Stimulated activated CD4-positive, alpha-beta T cell treated with anti-CD3 and anti-CD28 coated beads, Interleukin-12 subunit alpha, Interleukin-12 subunit beta, amount 100 ng/mL, for 48 hours (primary cell): Measurements from ENCODE around the gene IWS1.
"Not testable (repeated sequence)": the region's sequence is repeated elsewhere in the genome, so short reads cannot be mapped to it uniquely, and the experiment has no call there.

ENCODE experiments used
- DNase-seq, 3 donors: peaks; one replicate each; pipeline ENCODE4 v3.0.0-alpha.2; 2020; ENCODE audit warnings: low read depth in 2 of 3, low spot score in 1 of 3

IWS1 gene

DNA sequence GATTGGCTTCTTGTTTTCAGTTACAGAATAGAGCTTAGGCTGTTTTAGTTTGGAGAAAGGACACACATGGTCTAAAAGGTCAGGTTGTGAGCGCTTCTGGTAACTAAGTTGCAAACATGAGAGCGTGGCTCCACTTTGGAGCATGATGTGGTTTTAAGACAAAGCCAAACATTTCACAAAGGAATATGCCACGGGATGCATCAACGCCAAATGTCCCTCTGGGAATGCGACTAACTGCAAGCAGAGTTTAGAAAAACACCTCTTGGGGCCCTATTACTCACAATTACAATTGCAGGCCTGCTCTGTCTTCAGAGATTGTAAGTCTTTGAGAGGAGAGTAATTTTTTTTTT, 34.6 kb upstream of the IWS1 start:
- DNase-seq, result no peak

DNA sequence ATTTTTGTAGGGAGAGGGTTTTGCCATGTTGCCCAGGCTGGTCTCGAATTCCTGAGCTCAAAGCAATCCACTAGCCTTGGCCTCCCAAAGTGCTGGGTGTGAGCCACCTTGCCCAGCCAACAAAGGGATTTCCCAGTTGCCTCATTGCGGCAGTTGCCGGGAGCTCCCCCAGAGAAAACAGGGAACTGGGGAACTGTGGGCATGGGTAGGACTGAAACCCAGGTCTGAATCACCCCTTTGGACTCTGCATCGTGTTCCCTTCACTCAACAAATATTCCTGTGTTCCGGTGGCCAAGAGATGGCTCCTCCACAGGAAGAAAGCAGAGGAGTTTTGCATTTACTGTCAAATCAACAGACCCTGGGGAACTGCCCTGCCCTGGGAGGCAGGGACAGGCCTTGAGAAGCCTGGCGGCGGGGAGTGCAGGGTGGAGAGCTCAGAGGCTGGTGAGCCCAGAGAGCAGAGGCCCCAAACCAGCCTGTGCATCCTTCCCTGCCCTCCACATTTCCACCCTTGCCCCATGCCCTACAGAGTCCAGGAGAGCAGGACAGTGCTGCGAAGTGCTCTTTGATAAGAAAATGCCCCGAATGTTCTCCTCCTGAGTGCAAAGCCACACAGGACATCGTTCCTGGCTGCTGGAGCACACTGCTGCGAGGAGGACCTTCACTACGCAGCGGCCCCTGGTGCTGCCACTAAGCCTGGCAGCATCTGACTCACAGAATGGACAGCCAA, 34.1 kb upstream of the IWS1 start:
- no peak for DNase-seq

GRCh38 chr2:127559454-127559853, 33.2 kb upstream of the IWS1 start:
- no peak for DNase-seq

GRCh38 chr2:127558911-127559310, 32.6 kb upstream of the IWS1 start:
- no peak for DNase-seq

DNA sequence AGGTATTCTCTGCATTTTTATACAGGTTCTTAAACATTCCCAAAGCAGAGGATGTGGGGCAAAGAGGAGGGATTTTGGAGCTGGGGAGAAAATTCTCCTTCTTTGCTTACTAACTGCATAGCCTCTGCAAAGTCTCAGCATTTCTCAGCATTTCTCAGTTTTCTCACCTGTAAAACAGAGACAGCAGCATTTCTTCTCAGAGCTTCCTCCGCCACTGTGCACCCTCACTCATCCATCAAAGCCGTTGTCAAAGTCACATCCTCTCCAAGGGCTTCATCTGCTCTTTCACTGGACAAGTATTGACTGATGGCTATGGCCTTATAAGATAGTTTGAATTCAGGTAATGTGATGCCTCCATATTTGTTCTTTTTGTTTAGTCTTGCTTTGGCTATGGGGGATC, 26.6 kb upstream of the IWS1 start:
- no peak for DNase-seq

GRCh38 chr2:127552336-127552735, 26.0 kb upstream of the IWS1 start:
- DNase-seq, result no peak

DNA sequence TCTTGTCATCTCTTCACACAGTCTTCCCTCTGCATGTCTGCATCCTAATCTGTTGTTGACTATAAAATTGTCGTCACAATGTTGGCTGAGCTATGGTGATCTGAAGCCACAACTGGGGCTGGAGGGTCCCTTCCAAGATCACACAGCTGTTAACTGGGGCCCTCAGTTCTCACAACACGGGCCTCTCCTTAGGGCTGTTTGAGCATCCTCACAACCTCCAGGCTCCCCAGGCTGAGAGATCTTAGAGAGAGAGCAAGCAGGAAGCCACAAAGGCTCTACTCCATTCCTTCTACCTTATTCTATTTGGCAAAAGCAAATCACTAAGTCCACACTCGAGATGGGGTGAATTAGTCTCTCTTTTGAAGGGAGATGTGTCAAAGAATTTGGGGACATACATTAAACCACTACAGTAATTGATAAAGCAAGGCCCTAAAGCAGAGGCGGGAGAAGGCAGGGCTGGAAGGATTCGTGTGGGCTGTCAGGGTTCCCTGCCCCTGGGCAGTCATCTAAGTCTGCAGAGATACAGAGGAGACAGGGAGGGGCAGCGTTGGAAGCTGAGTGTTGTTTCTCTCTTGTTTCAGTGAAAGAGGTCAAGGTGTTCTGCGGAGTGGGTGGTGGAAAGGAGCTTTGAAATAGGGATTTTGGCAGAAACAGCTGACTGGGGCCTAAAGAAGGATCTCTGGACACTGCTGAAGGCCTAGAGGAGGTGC, 25.1 kb upstream of the IWS1 start:
- DNase-seq, result no peak

- DNase-seq, result no peak
Observed at GRCh38 chr2:127546797-127547196, 20.5 kb upstream of the IWS1 start.

GRCh38 chr2:127545796-127546195, 19.5 kb upstream of the IWS1 start:
- DNase-seq, result no peak

DNA sequence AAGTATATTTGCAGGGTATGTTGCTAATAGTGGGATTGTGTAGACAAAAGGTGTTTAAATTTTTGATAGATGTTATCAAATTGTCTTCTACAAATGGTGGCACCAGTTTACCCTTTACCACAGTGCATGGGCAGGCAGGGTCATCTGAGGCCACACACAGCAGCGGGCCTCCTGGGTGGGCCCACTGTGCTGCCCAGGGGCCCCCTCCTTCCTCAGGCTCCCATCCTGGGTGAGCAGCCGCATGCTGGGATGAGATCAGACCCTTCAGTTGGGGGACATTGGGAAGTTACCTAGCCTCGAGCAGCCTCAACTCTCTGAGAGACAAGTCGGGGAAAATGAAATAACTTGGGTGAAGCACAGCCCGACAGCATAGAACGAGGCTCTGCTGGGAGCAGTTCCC, 18.9 kb upstream of the IWS1 start:
- DNase-seq, result no peak

DNA sequence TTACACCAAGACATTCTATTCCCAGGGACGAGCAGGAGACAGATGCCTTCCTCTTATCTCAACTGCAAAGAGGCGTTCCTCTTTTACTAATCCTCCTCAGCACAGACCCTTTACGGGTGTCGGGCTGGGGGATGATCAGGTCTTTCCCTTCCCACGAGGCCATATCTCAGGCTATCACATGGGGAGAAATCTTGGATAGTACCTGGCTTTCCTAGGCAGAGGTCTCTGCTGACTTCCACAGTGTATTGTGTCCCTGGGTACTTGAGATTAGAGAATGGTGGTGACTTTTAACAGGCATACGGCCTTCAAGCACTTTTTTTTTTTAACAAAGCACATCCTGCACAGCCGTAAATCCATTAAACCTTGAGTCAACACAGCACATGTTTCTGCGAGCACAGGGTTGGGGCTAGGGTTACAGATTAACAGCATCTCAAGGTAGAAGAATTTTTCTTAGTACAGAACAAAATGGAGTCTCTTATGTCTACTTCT, 16.8 kb upstream of the IWS1 start:
- DNase-seq, result not testable (repeated sequence)

DNA sequence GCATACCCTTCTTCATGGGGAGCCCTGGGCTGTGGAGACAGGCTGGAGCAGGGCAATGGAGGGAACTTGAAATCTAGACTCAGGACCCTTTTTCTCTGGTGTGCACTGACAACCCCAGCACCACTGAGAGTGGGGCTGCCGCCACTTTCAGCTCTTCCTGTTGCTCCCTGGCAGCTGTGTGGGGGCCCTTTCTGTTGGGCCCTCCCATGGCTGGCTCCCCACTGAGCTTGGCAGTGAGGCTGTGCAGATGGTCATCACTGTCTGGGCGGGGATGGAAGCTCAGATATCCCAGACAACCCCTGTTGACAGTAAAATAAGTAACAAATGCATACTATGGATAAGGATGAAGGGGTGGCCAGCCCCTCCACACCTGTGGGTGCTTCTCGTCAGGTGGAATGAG, 15.9 kb upstream of the IWS1 start:
- DNase-seq, result no peak

GRCh38 chr2:127541809-127542208, 15.5 kb upstream of the IWS1 start:
- no peak for DNase-seq

DNA sequence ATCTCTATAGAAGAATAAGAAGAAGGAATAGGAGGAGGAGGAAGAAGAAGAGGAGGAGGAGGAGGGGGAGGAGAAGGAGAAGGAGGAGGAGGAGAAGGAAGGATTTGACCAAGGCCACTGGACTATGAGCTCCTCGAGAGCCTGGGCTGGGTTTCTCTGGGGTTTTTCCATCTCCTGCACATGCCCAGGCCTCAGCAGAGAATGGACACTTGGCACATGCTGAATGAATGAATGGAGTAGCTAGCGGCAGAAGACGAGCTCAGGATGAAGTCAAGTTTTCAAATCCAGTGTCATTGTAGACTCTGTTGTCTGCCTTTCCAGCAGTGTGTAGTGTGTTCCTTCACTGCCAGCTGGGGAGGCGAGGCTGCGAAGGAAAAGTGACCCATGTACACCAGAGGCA, 11.4 kb upstream of the IWS1 start:
- no peak for DNase-seq

GRCh38 chr2:127536707-127537541, 10.6 kb upstream of the IWS1 start:
- DNase-seq, result no peak

GRCh38 chr2:127535918-127536317, 9.6 kb upstream of the IWS1 start:
- DNase-seq, result no peak

DNA sequence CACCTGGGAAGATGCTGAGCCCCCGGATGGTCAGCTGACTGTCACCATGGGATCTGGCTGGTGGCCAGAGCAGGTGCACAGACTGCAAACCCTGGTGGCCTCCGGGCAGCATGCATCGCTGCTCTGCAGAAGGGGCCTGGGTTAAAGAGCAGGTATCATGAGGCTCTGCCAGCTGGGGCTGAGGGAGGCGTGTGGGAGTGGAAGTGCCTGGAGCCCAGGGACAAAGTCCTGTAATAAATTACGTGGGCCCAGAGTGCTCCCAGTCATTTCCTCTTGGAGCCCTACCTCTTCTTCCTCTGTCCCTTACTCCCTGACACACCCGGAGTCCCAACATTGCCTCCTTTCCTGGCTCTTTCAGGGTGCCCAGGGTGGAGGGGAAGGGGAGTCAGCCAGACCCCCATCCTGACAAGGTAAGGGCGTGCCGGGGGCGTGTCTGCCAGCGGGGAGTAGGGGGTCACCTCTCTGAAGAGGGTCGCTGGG, 9.2 kb upstream of the IWS1 start, which contains the start of gene MYO7B:
TSS of gene MYO7B (plus strand) at position 262 of the 480 bp plus-strand sequence. CDS start 24,040 bp downstream, outside the sequence.
- DNase-seq, result no peak

- no peak for DNase-seq
Observed at GRCh38 chr2:127532296-127532695, 6.0 kb upstream of the IWS1 start.

DNA sequence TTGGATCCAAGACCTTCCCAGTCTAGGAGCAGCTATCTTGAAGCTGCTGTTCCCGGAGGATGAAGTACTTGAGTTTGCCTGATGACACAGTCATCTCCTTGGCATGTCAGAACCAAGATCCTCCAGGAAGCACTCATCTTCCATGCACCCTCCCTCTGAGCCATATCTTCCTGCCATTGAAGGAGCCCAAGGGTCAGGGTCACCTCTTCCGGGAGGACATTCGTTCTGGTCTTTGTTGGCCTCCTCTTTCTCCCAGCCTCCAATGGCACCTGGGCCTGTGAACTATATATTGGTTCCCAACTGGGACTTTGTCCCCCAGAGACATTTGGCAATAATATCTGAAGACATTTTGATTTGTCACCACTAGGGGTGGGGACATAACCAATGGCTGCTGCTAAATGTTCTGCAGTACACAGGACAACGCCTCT, 4.9 kb upstream of the IWS1 start:
- DNase-seq, result no peak

- no peak for DNase-seq
Observed at GRCh38 chr2:127530245-127531140, 4.2 kb upstream of the IWS1 start.

DNA sequence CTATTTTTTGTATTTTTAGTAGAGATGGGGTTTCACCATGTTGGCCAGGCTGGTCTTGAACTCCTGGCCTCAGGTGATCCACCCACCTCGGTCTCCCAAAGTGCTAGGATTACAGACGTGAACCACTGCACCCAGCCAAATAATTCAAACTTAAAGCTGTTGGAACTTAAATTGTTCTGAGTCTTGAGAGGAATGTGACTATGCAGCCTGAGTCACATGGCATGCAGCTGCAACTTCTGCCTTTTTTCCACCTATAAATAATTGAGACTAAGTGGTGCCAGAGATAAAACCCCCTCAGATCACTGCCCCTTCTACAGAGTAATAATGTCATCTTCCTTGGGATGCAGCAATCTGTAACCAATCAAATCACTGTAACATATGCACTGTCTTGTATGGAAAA, 3.1 kb upstream of the IWS1 start:
- DNase-seq, result not testable (repeated sequence)
